HG02678 (cell line): Measurements from ENCODE around the gene CCDC30.

Experiments used
- ATAC-seq: cut with Tn5 transposase; IDR thresholded peaks from one replicate; pipeline ENCODE4 v1.9.1; 2021; ENCODE audit warnings: mild to moderate bottlenecking, moderate library complexity; ENCODE audit not compliant: unreplicated experiment

Gene CCDC30

GRCh38 chr1:42686418-42686817, 223.3 kb downstream of the CCDC30 start:
- no peak for ATAC-seq

GRCh38 chr1:42689912-42690311, 226.8 kb downstream of the CCDC30 start:
- no peak for ATAC-seq

- ATAC-seq, result no peak
Observed at GRCh38 chr1:42690477-42691156, 227.5 kb downstream of the CCDC30 start.

- no peak for ATAC-seq
Observed at GRCh38 chr1:42691157-42691498, 228.0 kb downstream of the CCDC30 start.

GRCh38 chr1:42692461-42692860, 229.4 kb downstream of the CCDC30 start:
- no peak for ATAC-seq

GRCh38 chr1:42692911-42693310, 229.8 kb downstream of the CCDC30 start:
- no peak for ATAC-seq

- no peak for ATAC-seq
Observed at GRCh38 chr1:42698081-42698813, 235.2 kb downstream of the CCDC30 start.

GRCh38 chr1:42700006-42700405, 236.9 kb downstream of the CCDC30 start:
- ATAC-seq, result no peak

- ATAC-seq, result no peak
Observed at GRCh38 chr1:42703888-42704464, 240.9 kb downstream of the CCDC30 start.
